GM23338 (cell line): ENCODE measurements around the gene GPC5. TPM values are rescaled to one million over a fixed set of nuclear protein-coding genes. Genes with fewer than 3 reads are reported as not detected.

Experiments used
- ATAC-seq: fragments of 200-7000 bp; cut with Tn5 transposase; 3 replicates; pipeline ENCODE4 v1.9.1; 2020
- DNase-seq: peaks from one replicate; pipeline ENCODE4 v3.0.0-alpha.2; 2015; ENCODE audit warnings: low spot score
- H2AFZ ChIP-seq: fragments of 200-600 bp; sonication (generic); 2 replicates; pipeline ENCODE4 v1.8.0; 2016; ENCODE audit warnings: antibody characterized with exemption, mild to moderate bottlenecking, moderate library complexity
- H3F3A ChIP-seq: fragments of 200-600 bp; sonication (generic); replicated peaks from 2 replicates; pipeline ENCODE4 v1.8.0; 2017; ENCODE audit warnings: antibody characterized with exemption, mixed run types, low read depth
- H3K27ac ChIP-seq: fragments of 200-600 bp; sonication (generic); 2 replicates; pipeline ENCODE4 v1.6.1; 2016; ENCODE audit warnings: low read depth
- H3K27me3 ChIP-seq: fragments of 200-600 bp; sonication (generic); 2 replicates; pipeline ENCODE4 v1.8.0; 2016; ENCODE audit warnings: mild to moderate bottlenecking, mixed run types, moderate library complexity; ENCODE audit not compliant: insufficient read depth
- H3K36me3 ChIP-seq: fragments of 200-600 bp; sonication (generic); 2 replicates; pipeline ENCODE4 v1.8.0; 2016; ENCODE audit warnings: mild to moderate bottlenecking; ENCODE audit not compliant: insufficient read depth
- H3K4me1 ChIP-seq: fragments of 200-600 bp; sonication (generic); 2 replicates; pipeline ENCODE4 v1.8.0; 2016; ENCODE audit warnings: mild to moderate bottlenecking, moderate library complexity; ENCODE audit not compliant: insufficient read depth
- H3K4me2 ChIP-seq: fragments of 200-600 bp; sonication (generic); 2 replicates; pipeline ENCODE4 v1.7.1; 2017; ENCODE audit warnings: mixed run types
- H3K4me3 ChIP-seq: fragments of 200-600 bp; sonication (generic); 2 replicates; pipeline ENCODE4 v1.6.1; 2016; ENCODE audit warnings: mixed run types
- H3K79me2 ChIP-seq: fragments of 200-600 bp; sonication (generic); replicated peaks from 2 replicates; pipeline ENCODE4 v1.8.0; 2017; ENCODE audit warnings: mild to moderate bottlenecking; ENCODE audit not compliant: insufficient read depth
- H3K9me2 ChIP-seq: fragments of 200-600 bp; sonication (generic); 2 replicates; pipeline ENCODE4 v1.8.0; 2017; ENCODE audit not compliant: insufficient read depth
- H4K20me1 ChIP-seq: fragments of 200-600 bp; sonication (generic); replicated peaks from 2 replicates; pipeline ENCODE4 v1.8.0; 2017; ENCODE audit warnings: mild to moderate bottlenecking; ENCODE audit not compliant: insufficient read depth
- H3K27ac Mint-ChIP-seq: 2 replicates; pipeline ENCODE4 v1.8.0; 2020; ENCODE audit warnings: inconsistent platforms, mild to moderate bottlenecking, moderate library complexity, mixed read lengths
- H3K27me3 Mint-ChIP-seq: 3 replicates; pipeline ENCODE4 v1.8.0; 2022; ENCODE audit warnings: low read depth, mild to moderate bottlenecking, moderate library complexity, mixed read lengths, inconsistent platforms; ENCODE audit not compliant: insufficient read depth, poor library complexity
- H3K36me3 Mint-ChIP-seq: 3 replicates; pipeline ENCODE4 v1.8.0; 2021; ENCODE audit warnings: low read depth, mild to moderate bottlenecking, inconsistent platforms, moderate library complexity, mixed read lengths
- H3K4me1 Mint-ChIP-seq: 3 replicates; pipeline ENCODE4 v1.8.0; 2020; ENCODE audit warnings: mild to moderate bottlenecking, inconsistent platforms, mixed read lengths
- H3K4me3 Mint-ChIP-seq: 3 replicates; pipeline ENCODE4 v1.8.0; 2021; ENCODE audit warnings: moderate library complexity, mild to moderate bottlenecking, inconsistent platforms, mixed read lengths
- H3K9me3 Mint-ChIP-seq: 3 replicates; pipeline ENCODE4 v1.8.0; 2020; ENCODE audit warnings: moderate library complexity, mild to moderate bottlenecking, inconsistent platforms, mixed read lengths
- EZH2 ChIP-seq: fragments of 200-600 bp; sonication (generic); IDR thresholded peaks from one replicate; pipeline ENCODE4 v1.8.0; 2017; ENCODE audit warnings: antibody characterized with exemption, mild to moderate bottlenecking, low read depth; ENCODE audit not compliant: unreplicated experiment
- EZH2phosphoT487 ChIP-seq: fragments of 200-600 bp; sonication (generic); IDR thresholded peaks from one replicate; pipeline ENCODE4 v1.8.1; 2018; ENCODE audit warnings: antibody characterized with exemption; ENCODE audit not compliant: unreplicated experiment
- JUNB ChIP-seq: IDR thresholded peaks from one replicate; pipeline ENCODE4 v1.6.1; 2016; ENCODE audit warnings: antibody characterized with exemption; ENCODE audit not compliant: unreplicated experiment
- NANOG ChIP-seq: IDR thresholded peaks from 2 replicates; pipeline ENCODE4 v1.6.1; 2016; ENCODE audit warnings: antibody characterized with exemption, borderline replicate concordance
- POLR2AphosphoS5 ChIP-seq: IDR thresholded peaks from 2 replicates; pipeline ENCODE4 v1.6.1; 2016; ENCODE audit warnings: antibody characterized with exemption, low read depth
- STAT1 ChIP-seq: IDR thresholded peaks from one replicate; pipeline ENCODE4 v1.6.1; 2016; ENCODE audit warnings: antibody characterized with exemption; ENCODE audit not compliant: unreplicated experiment
- ZNF114 ChIP-seq: fragments of 250-450 bp; sonication (Bioruptor Pico); IDR thresholded peaks from 2 replicates; pipeline ENCODE4 v1.5.0; 2020; ENCODE audit warnings: mild to moderate bottlenecking, moderate library complexity
- ZNF331 ChIP-seq: fragments of 250-450 bp; sonication (Bioruptor Pico); IDR thresholded peaks from 2 replicates; pipeline ENCODE4 v1.5.0; 2020; ENCODE audit warnings: low read depth, mild to moderate bottlenecking, moderate library complexity
- polyA plus RNA-seq: library from polyadenylated mRNA; unstranded; fragments of >200 nt; fragmentation: Nextera tagmentation; extraction: Ambion mirVana; gene quantifications from 2 replicates; pipeline ENCODE4 v1.2.1, GENCODE V29; 2016
- total RNA-seq: library from RNA; depleted of rRNA; stranded (reverse); fragments of >200 nt; shearing (Covaris generic); gene quantifications from 2 replicates; pipeline ENCODE4 v1.2.3, GENCODE V29; 2014
- TF ChIP-seq, protein P1 (sequence below): IDR thresholded peaks from 2 replicates; pipeline ENCODE4 v1.6.1; 2016; ENCODE audit warnings: antibody characterized with exemption
- TF ChIP-seq, protein P2 (sequence below), 2 experiments: fragments of 200-600 bp in 1 of 2; sonication (generic) in 1 of 2; conservative IDR thresholded peaks; 2 replicates each; pipeline versions ENCODE4 v1.5.1 to v1.6.1; 2016 to 2017; ENCODE audit warnings: antibody characterized with exemption in 2 of 2, low read depth in 2 of 2, mild to moderate bottlenecking in 2 of 2, moderate library complexity in 1 of 2
- TF ChIP-seq, protein P3 (sequence below): fragments of 250-450 bp; sonication (Bioruptor Pico); IDR thresholded peaks from 2 replicates; pipeline ENCODE4 v1.5.0; 2020; ENCODE audit warnings: mild to moderate bottlenecking, moderate library complexity

GPC5 gene
- total and polyA plus RNA-seq, 2 experiments from 2014 or later: 0.95 to 1.1 TPM

DNA sequence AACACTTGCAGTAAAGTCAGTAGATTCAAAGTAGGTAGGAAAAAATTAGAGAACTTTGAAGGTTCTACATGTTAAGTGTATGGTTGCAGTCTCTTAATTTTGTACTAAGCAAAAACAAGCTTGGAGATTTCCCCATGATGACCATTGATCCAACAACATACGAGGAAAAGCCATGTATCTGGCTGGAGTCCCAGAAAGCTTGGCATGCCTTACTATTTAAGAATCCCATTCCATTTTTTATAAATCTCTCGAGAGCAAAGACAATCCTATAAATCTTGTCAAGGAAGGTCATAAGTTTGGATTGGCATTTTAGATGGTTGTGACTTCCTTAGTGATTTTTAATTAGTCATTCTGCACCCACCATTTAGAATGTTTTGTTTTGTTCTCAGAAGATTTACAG lies 495.9 kb downstream of the GPC5 start:
- Mint-ChIP-seq H3K9me3 (no peaks in the 10 kb centered on the region), H3K4me3 (no peak overlapping the region), H3K27me3 (no peaks in the 10 kb centered on the region), H3K4me1 (no peaks in the 10 kb centered on the region), H3K27ac (no peak overlapping the region), H3K36me3 (no peaks in the 10 kb centered on the region; the same call in 2 of the 3 replicates)
- Histone ChIP-seq H3K27me3 (no peaks in the 10 kb centered on the region), H3K79me2 (no peaks in the 10 kb centered on the region), H3K27ac (no peak overlapping the region), H3K36me3 (no peaks in the 10 kb centered on the region), H3K4me3 (no peak overlapping the region), H4K20me1 (no peaks in the 10 kb centered on the region), H3K4me2 (no peak overlapping the region), H2AFZ (no peak overlapping the region), H3K4me1 (no peaks in the 10 kb centered on the region), H3F3A (no peaks in the 10 kb centered on the region), H3K9me2 (no peaks in the 10 kb centered on the region)
- no peak for TF ChIP-seq ZNF331
- no peak for TF ChIP-seq ZNF114 (CRISPR knock-in tag)
- TF ChIP-seq, protein P1, sequence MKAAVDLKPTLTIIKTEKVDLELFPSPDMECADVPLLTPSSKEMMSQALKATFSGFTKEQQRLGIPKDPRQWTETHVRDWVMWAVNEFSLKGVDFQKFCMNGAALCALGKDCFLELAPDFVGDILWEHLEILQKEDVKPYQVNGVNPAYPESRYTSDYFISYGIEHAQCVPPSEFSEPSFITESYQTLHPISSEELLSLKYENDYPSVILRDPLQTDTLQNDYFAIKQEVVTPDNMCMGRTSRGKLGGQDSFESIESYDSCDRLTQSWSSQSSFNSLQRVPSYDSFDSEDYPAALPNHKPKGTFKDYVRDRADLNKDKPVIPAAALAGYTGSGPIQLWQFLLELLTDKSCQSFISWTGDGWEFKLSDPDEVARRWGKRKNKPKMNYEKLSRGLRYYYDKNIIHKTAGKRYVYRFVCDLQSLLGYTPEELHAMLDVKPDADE: no peak
- TF ChIP-seq STAT1: no peak
- no peak for DNase-seq
- ATAC-seq: no peak

DNA sequence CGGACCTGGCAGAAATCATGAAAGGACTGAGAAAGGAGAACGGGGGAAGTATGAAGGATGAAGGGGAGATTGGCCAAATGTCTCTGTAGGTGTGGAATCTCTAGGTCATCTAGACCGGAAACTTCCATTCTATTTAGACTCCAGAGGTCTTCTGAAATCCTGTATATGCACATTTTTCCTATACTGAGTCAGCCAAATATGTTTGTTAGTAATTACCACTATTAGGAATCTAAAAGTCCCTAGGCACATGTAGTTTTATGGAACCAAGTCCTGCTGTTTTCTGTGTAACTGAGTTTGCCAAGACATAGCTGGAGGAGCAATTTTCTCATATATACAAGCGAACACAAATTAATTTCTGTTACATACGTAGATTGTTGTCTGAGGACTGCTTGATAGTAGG lies 498.1 kb downstream of the GPC5 start:
- Histone ChIP-seq H3F3A (no peaks in the 10 kb centered on the region), H3K79me2 (no peaks in the 10 kb centered on the region), H2AFZ (no peak overlapping the region), H4K20me1 (no peaks in the 10 kb centered on the region), H3K27me3 (no peaks in the 10 kb centered on the region), H3K4me1 (no peaks in the 10 kb centered on the region), H3K9me2 (no peaks in the 10 kb centered on the region), H3K36me3 (no peaks in the 10 kb centered on the region), H3K4me2 (no peak overlapping the region), H3K27ac (no peak overlapping the region), H3K4me3 (no peak overlapping the region)
- Mint-ChIP-seq H3K4me3 (no peak overlapping the region), H3K36me3 (no peaks in the 10 kb centered on the region; the same call in 2 of the 3 replicates), H3K4me1 (no peaks in the 10 kb centered on the region), H3K9me3 (no peaks in the 10 kb centered on the region), H3K27me3 (no peaks in the 10 kb centered on the region), H3K27ac (no peak overlapping the region)
- ATAC-seq (no peak), DNase-seq (no peak)
- TF ChIP-seq NANOG: no peak
- TF ChIP-seq, protein P2, sequence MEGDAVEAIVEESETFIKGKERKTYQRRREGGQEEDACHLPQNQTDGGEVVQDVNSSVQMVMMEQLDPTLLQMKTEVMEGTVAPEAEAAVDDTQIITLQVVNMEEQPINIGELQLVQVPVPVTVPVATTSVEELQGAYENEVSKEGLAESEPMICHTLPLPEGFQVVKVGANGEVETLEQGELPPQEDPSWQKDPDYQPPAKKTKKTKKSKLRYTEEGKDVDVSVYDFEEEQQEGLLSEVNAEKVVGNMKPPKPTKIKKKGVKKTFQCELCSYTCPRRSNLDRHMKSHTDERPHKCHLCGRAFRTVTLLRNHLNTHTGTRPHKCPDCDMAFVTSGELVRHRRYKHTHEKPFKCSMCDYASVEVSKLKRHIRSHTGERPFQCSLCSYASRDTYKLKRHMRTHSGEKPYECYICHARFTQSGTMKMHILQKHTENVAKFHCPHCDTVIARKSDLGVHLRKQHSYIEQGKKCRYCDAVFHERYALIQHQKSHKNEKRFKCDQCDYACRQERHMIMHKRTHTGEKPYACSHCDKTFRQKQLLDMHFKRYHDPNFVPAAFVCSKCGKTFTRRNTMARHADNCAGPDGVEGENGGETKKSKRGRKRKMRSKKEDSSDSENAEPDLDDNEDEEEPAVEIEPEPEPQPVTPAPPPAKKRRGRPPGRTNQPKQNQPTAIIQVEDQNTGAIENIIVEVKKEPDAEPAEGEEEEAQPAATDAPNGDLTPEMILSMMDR (conservative IDR thresholded peaks at IDR 0.05; ENCODE audit: low read depth in 2 of 2): no peak
- TF ChIP-seq, protein P1: no peak
- no peak for TF ChIP-seq STAT1
- TF ChIP-seq ZNF114 (CRISPR knock-in tag): no peak
- TF ChIP-seq POLR2AphosphoS5: no peak
- TF ChIP-seq, protein P3, sequence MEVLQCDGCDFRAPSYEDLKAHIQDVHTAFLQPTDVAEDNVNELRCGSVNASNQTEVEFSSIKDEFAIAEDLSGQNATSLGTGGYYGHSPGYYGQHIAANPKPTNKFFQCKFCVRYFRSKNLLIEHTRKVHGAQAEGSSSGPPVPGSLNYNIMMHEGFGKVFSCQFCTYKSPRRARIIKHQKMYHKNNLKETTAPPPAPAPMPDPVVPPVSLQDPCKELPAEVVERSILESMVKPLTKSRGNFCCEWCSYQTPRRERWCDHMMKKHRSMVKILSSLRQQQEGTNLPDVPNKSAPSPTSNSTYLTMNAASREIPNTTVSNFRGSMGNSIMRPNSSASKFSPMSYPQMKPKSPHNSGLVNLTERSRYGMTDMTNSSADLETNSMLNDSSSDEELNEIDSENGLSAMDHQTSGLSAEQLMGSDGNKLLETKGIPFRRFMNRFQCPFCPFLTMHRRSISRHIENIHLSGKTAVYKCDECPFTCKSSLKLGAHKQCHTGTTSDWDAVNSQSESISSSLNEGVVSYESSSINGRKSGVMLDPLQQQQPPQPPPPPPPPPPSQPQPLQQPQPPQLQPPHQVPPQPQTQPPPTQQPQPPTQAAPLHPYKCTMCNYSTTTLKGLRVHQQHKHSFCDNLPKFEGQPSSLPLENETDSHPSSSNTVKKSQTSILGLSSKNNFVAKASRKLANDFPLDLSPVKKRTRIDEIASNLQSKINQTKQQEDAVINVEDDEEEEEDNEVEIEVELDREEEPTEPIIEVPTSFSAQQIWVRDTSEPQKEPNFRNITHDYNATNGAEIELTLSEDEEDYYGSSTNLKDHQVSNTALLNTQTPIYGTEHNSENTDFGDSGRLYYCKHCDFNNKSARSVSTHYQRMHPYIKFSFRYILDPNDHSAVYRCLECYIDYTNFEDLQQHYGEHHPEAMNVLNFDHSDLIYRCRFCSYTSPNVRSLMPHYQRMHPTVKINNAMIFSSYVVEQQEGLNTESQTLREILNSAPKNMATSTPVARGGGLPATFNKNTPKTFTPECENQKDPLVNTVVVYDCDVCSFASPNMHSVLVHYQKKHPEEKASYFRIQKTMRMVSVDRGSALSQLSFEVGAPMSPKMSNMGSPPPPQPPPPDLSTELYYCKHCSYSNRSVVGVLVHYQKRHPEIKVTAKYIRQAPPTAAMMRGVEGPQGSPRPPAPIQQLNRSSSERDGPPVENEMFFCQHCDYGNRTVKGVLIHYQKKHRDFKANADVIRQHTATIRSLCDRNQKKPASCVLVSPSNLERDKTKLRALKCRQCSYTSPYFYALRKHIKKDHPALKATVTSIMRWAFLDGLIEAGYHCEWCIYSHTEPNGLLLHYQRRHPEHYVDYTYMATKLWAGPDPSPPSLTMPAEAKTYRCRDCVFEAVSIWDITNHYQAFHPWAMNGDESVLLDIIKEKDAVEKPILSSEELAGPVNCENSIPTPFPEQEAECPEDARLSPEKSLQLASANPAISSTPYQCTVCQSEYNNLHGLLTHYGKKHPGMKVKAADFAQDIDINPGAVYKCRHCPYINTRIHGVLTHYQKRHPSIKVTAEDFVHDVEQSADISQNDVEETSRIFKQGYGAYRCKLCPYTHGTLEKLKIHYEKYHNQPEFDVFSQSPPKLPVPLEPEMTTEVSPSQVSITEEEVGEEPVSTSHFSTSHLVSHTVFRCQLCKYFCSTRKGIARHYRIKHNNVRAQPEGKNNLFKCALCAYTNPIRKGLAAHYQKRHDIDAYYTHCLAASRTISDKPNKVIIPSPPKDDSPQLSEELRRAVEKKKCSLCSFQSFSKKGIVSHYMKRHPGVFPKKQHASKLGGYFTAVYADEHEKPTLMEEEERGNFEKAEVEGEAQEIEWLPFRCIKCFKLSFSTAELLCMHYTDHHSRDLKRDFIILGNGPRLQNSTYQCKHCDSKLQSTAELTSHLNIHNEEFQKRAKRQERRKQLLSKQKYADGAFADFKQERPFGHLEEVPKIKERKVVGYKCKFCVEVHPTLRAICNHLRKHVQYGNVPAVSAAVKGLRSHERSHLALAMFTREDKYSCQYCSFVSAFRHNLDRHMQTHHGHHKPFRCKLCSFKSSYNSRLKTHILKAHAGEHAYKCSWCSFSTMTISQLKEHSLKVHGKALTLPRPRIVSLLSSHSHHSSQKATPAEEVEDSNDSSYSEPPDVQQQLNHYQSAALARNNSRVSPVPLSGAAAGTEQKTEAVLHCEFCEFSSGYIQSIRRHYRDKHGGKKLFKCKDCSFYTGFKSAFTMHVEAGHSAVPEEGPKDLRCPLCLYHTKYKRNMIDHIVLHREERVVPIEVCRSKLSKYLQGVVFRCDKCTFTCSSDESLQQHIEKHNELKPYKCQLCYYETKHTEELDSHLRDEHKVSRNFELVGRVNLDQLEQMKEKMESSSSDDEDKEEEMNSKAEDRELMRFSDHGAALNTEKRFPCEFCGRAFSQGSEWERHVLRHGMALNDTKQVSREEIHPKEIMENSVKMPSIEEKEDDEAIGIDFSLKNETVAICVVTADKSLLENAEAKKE (CRISPR knock-in tag): no peak
- no peak for TF ChIP-seq EZH2phosphoT487
- no peak for TF ChIP-seq ZNF331
- TF ChIP-seq EZH2: no peak
- no peak for TF ChIP-seq JUNB
